ENCODE measurements around the gene THAP2.
"Not testable (repeated sequence)": the region's sequence is repeated elsewhere in the genome, so short reads cannot be mapped to it uniquely, and the experiment has no call there.

THAP2 gene

GRCh38 chr12:71662849-71663560 is 1.1 kb upstream of the THAP2 start:
- peak; percentile 6 for DNase-seq (ENCODE audit: low read depth, low spot score)

GRCh38 chr12:71664411-71665089 is 449 bp downstream of the THAP2 start:
- no peak for DNase-seq (ENCODE audit: low read depth, low spot score)

GRCh38 chr12:71665090-71665463 is 976 bp downstream of the THAP2 start:
- no peak for DNase-seq (ENCODE audit: low read depth, low spot score)

- no peak for DNase-seq (ENCODE audit: low read depth, low spot score)
Observed at GRCh38 chr12:71666259-71666658, 2.2 kb downstream of the THAP2 start.

GRCh38 chr12:71671311-71671710 is 7.2 kb downstream of the THAP2 start:
- DNase-seq (ENCODE audit: low read depth, low spot score) = no peak

GRCh38 chr12:71671816-71672215 is 7.7 kb downstream of the THAP2 start:
- DNase-seq (ENCODE audit: low read depth, low spot score) = no peak

- no peak for DNase-seq (ENCODE audit: low read depth, low spot score)
Observed at GRCh38 chr12:71682466-71682865, 18.4 kb downstream of the THAP2 start.

- DNase-seq (ENCODE audit: low read depth, low spot score) = no peak
Observed at GRCh38 chr12:71683633-71684032, 19.5 kb downstream of the THAP2 start.

- no peak for DNase-seq (ENCODE audit: low read depth, low spot score)
Observed at GRCh38 chr12:71684081-71684480, 20.0 kb downstream of the THAP2 start.

GRCh38 chr12:71685312-71685906 is 21.3 kb downstream of the THAP2 start:
- DNase-seq (ENCODE audit: low read depth, low spot score) = no peak

- peak; percentile 71 for DNase-seq (ENCODE audit: low read depth, low spot score)
Observed at GRCh38 chr12:71685914-71686657, 22.0 kb downstream of the THAP2 start, which contains the start of gene TMEM19. TMEM19 (plus strand) TSS chr12:71686082; CDS start chr12:71686681, 599 bp downstream.

GRCh38 chr12:71686658-71687025 is 22.5 kb downstream of the THAP2 start:
- no peak for DNase-seq (ENCODE audit: low read depth, low spot score)

GRCh38 chr12:71687172-71687571 is 23.1 kb downstream of the THAP2 start:
- not testable (repeated sequence) for DNase-seq (ENCODE audit: low read depth, low spot score)

- no peak for DNase-seq (ENCODE audit: low read depth, low spot score)
Observed at GRCh38 chr12:71688961-71689570, 25.0 kb downstream of the THAP2 start.

GRCh38 chr12:71691504-71692129 is 27.5 kb downstream of the THAP2 start:
- DNase-seq (ENCODE audit: low read depth, low spot score) = no peak

GRCh38 chr12:71693126-71693525 is 29.0 kb downstream of the THAP2 start:
- no peak for DNase-seq (ENCODE audit: low read depth, low spot score)

GRCh38 chr12:71693651-71694050 is 29.6 kb downstream of the THAP2 start:
- DNase-seq (ENCODE audit: low read depth, low spot score) = not testable (repeated sequence)

GRCh38 chr12:71694099-71694820 is 30.2 kb downstream of the THAP2 start:
- no peak for DNase-seq (ENCODE audit: low read depth, low spot score)

- DNase-seq (ENCODE audit: low read depth, low spot score) = no peak
Observed at GRCh38 chr12:71695782-71696181, 31.7 kb downstream of the THAP2 start.

GRCh38 chr12:71702181-71702580 is 38.1 kb downstream of the THAP2 start:
- DNase-seq (ENCODE audit: low read depth, low spot score) = not testable (repeated sequence)

GRCh38 chr12:71702590-71702989 is 38.5 kb downstream of the THAP2 start:
- DNase-seq (ENCODE audit: low read depth, low spot score) = no peak

Measured in smooth muscle cell of the brain vasculature (primary cell).